Anterior cingulate cortex (tissue), 58 donors: ENCODE results near the gene NEK11.
A peak's percentile ranks its signal among the peaks of the same experiment; 100 is the strongest.
"Not testable (repeated sequence)": the region's sequence is repeated elsewhere in the genome, so short reads cannot be mapped to it uniquely, and the experiment has no call there.

Experiments used
- DNase-seq, 58 donors: peaks; one replicate each; lab custom pipeline; 2025; lab: John Stamatoyannopoulos, UW

Gene NEK11

DNA sequence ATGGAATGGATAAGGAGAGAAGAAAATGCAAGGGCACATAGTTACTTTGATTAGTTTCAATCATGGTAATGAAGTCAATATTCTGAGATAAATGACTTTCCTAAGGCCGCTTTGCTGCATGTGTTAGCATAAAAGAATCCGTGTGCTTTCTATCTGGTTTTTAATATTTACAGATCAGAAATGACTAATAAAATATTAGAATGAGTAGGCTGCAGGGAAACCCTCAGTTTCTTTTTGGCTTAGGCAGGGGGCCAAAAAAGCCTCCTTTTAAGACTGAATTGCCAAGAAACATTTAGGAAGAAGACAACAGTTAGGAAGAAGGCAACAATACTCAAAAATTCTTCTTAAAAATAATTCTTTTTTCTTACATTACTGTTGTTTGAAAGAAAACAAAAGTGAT is 11.6 kb downstream of the NEK11 start:
- DNase-seq: no peak

DNA sequence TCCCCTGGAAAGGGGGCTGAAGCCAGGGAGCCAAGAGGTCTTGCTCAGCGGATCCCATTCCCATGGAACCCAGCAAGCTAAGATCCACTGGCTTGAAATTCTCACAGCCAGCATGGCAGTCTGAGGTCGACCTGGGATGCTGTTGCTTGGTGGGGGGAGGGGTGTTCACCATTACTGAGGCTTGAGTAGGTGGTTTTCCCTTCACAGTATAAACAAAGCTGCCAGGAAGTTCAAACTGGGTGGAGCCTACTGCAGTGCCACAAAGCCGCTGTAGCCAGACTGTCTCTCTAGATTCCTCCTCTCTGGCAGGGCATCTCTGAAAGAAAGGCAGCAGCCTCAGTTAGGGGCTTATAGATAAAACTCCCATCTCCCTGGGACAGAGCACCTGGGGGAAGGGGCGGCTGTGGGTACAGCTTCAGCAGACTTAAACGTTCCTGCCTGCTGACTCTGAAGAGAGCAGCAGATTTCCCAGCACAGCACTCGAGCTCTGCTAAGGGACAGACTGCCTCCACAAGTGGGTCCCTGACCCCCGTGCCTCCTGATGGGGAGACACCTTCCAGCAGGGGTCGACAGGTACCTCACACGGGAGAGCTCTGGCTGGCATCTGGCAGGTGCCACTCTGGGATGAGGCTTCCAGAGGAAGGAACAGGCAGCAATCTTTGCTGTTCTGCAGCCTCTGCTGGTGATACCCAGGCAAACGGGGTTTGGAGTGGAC is 15.8 kb downstream of the NEK11 start:
- not testable (repeated sequence) for DNase-seq

DNA sequence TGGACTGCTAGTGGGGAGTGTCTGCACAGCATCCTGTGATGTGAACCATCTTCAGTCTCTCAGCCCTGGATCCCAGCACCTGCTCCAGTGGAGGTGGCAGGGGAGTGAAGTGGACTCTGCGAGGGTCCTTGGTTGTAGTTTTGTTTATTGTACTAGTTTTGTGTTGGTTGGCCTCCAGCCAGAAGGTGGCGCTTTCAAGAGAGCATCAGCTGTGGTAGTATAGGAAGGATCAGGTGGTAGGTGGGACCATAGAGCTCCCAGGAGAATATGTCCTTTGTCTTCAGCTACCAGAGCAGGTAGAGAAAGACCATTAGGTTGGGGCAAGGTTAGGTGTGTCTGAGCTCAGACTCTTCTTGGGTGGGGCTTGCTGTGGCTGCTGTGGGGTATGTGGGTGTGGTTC is 20.9 kb downstream of the NEK11 start:
- DNase-seq: no peak

DNA sequence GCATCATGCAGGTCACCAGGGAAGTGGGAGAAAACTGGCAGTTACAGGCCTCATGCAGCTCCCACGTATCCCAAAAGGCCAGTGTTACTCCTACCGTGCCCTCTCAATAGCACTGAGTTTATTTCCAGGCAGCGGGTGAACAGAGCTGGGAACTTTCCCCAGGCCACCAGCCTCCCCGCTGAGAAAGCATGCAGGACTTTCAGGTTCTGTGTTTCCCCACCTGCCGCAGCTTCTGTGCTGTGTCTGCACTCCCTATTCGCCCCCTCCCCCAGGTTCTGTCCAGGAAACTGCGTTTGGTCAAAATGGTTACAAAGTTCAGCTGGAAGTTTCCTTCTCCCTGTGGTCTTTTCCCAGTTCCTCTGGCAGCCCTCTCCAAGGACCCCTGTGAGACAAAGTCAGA is 21.4 kb downstream of the NEK11 start:
- DNase-seq: no peak

DNA sequence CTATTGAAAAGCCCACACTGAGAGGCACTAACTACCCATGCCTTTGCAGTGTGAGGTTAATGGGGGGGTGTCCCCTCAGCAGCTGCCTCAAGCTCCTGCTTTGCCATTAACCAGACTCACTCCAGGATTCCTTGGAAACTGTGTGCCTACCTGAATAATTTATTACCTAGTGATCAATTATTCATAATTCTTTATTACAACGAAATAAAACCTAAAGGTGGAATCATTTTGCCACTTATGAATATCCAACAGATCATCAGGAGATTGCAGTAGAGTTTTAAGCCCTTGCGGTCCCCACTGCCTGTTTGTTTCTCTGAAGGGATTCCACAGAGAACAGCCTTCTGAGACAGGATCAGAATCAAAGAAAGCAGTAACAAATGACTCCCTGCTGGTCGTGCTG is 23.3 kb downstream of the NEK11 start:
- no peak for DNase-seq

DNA sequence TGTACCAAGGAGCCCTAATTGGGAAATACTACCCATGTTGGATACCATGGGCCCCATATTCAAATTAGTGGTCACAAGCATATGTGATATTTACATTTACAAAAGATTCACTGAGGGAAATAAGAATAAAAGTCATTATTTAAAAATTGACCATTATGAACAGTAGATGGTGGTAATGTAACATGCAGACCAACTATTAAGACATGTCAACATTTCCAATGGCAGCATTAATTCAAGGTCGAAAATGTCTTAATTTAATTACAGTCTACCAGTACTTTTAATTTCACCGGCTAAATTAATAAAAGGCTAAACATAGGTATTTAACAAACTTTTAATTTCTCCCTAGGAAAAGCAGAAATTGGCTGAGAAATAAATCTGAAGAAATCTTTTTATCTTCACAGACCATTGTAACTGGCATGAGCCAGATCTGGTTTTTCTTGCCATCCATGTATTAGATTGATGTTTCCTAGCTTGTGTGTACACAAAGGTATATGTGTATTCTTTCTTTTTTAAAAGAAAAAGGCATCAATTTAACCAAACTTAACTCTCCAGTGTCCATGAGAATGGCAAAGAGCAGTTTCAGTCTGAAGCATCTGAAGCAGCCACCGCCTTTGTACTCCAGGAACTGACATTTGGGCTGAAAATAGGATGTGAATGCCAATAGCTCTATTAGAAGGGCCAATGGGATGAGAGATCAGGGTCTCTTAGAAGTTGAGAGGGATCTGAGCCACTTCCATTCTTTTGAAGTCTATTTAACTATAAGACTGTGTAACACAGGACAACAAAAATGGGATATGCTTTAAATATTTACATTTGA is 26.6 kb downstream of the NEK11 start:
- no peak for DNase-seq

DNA sequence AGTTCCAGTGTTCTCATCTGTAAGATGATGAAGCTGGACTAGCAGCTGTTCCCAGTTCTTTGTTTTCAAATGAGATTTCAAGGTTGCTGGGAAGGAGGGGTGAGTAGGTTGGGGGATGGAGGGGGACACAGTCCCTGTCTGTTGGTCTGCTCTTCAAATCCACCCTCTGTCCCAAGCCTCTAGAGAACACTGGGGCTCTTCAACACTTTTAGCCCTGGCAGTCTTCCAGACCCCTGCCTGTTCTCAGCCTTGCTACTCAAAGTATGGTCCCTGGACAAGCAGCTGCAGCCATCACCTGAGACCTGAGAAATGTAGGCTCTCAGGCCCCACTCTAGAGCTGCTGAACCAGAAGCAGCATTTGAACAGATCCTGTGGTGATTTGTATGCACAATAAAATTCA is 41.3 kb downstream of the NEK11 start:
- DNase-seq: peak in 1 of 58 donors; percentile 3

DNA sequence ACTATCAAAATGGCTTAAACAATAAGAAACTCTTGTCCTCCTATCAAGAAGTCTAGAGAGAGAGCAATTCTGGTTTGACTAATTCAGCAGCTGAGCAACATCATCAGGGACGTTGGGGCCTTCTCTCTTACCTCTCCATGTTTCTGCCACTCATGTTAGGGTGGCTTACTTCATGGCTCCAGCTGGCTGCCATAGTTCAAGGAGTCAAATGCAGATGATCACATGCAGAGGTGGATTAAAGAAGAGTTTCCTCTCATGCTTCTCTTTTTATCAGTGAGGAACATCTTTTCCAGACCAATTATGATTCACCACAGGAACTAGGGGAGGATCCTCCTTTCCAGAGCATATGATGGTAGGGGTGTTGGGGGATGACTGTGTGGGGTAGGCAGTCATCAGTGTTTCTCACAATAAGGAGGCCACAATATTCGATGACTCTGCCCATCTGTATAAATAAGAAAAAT is 45.5 kb downstream of the NEK11 start:
- DNase-seq: no peak

DNA sequence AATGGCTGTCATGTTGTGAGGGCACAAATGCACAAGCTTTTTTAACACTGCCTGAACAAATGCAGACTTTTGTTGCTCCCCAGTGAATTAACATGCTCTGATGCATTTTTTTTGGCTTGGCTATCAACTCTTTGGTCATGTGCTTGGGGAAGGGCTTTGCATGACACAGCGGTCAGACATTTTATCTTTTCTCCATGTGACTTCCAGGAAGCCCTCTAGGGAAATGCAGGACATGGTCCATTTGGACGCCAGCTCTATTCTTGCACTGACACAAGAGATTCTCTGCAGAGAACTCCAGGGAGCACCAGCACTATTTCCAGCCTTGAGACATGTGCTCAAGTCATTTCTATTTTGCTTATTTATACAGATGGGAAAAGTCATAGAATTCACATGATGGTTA is 46.2 kb downstream of the NEK11 start:
- DNase-seq: no peak

DNA sequence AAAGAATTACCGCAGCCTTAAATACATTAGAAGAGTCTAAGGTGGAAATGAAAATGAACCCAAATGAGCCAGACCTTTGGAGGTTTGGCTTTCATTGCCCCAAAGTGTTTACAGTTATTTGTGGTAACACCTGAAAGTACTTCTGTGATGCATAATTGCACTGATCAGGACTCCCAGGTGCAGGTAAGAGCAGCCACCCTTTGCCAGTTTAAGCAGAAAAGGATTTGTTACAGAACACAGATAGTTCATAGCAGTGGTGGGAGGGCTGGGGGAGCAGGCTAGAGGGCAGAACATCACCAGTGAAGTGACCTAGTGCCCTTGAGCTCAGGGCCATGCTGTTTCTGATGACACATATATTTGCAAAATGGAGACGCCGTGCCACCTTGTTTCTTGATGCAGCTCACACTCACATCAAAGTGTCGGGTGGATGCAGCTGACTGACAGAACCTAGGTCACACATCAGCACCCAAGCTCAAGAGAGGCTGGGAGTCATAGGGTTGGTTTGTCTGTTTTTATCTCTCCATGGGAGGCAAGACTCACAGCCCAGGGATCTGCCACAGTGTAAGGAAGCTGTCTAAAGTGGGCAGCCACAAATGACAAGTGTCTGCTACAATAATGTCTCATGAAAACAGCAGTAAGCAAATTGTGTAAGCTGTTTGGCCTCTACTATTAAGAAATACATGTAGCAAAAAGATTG is 49.1 kb downstream of the NEK11 start:
- DNase-seq: no peak

DNA sequence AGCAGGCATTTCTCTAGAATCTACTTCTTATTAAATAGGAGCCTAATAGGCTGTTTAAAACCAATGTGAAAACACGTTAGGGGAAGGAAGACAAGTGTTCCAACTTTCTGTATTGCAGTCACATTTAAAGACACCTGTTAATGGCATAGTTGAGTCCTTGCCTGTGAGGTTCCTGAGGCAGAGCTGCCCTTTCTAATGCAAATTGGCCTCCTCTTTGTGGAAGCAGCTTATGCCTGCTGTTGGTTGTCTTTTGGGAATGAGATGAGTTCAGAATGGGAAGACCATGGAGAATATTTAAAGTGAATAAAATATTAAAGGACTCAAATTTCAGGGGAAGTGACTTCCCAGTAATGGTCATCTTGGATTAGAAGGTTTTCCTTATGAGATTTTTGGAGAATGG is 51.2 kb downstream of the NEK11 start:
- no peak for DNase-seq

DNA sequence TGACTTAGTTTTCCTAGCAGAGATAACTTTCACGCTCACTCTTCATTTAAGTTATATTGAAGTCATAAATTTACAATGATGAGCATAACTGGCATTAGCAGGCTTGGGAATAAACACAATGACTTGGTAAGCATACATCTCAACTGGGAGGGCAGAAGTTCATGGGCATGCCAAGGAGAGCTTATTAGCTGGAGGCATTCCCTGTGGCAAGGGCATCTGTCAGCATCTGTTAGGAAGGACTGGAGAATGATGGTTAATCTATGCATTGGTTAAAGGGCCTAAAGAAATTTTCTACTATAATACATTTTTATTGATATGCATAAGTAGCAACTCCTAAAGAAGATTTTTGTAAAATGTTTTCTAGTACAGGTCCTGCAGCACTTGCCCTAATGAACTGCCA is 52.4 kb downstream of the NEK11 start:
- DNase-seq: no peak

DNA sequence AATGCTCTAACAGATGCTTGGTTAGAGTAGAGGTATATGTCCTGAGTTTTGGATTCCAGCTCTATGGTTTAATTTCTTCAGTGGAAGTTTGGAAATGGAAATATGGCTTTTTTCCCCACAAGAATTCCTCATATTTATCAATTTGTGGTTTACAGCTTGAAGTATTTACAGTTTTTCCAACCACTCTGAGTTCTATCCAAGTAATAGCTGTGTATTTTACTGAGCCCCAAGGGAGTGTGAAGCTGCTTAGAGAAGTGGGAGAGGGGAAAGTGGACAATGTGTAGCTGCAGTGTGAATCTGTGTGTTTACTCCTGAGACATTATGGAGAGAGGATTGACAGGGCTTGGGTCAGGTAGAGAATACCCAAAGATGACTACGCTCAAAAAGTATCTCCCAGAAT is 54.5 kb downstream of the NEK11 start:
- DNase-seq: no peak

DNA sequence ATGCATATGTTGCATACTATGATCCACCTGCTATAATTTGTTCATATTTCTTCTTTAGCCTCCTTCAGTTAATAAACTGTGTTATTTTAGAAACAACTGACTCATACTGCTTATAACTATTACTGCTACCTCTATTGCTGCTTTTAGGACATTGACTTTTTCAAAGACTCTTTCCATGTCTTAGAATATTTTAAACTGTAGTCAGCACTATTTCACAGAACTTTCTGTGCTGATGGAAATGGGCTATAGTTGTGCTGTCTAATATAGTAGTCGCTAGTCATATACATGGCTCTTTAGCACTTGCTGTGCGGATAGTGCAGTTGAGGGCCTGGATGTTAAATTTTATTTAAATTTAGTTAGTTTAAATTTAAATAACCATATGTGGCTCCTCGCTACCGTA is 55.6 kb downstream of the NEK11 start:
- no peak for DNase-seq

DNA sequence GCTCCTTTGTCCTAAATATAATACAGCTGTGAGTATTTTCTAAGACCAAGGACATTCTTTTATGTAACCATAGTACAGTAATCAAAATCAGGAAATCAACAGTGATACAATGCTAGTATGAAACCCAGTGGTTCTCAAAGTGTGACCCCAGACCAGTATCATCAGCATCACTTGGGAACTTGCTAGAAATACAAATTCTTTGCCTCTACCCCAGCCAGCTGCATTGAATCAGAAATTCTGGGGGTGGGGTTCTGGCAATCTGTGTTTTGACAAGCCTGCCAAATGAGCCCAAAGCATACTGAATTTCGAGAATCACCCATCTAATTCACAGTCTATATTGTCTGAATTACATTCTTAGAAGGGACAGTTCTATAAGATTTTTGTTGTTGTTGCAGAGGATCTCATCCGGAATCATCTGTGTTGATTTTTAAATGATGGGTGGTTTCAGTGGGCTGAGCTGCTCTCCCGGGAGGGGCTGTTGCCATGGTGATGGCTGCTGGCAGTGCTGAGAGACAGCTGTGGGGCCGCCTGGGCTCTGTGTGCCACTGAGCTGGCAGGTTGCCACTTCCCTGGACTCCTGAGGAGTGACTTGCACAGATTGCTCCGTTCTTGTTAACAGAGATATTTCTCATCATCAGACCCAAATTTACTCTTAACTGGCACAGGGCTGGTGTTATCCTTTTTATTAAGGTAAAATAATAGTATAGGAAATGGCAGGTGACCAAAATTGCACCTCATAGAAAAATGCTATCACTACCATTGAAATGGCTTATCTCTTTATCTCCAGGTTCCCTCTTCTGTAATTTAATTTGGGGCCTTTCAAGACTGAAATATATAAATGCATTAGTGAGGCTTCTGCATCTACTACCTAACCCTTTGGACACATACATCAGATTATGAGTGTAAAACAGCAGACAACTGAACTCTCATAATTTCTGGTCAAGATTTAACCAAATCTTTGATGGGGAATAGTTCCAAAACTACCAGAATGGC is 56.5 kb downstream of the NEK11 start:
- peak; percentile 26 to 98 (median 86) for DNase-seq

DNA sequence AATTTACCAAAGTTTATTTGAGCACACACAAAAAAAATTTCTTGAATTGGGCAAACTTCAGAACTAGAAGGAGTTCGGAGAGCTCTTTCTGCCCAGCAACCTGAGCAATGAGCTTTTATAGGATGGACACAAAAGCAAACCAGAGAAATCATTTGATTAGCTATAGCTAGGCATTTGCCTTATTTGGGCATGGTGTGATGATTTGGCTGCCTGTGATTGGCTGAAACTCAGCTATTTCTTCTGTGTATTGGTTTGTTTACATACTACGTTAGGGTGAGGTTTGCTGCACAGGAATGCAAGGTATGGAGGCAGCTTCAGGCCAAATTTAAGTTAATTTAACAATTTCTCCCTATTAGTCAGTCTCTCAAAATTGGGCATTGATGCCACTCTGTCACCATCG is 65.1 kb downstream of the NEK11 start:
- no peak for DNase-seq

DNA sequence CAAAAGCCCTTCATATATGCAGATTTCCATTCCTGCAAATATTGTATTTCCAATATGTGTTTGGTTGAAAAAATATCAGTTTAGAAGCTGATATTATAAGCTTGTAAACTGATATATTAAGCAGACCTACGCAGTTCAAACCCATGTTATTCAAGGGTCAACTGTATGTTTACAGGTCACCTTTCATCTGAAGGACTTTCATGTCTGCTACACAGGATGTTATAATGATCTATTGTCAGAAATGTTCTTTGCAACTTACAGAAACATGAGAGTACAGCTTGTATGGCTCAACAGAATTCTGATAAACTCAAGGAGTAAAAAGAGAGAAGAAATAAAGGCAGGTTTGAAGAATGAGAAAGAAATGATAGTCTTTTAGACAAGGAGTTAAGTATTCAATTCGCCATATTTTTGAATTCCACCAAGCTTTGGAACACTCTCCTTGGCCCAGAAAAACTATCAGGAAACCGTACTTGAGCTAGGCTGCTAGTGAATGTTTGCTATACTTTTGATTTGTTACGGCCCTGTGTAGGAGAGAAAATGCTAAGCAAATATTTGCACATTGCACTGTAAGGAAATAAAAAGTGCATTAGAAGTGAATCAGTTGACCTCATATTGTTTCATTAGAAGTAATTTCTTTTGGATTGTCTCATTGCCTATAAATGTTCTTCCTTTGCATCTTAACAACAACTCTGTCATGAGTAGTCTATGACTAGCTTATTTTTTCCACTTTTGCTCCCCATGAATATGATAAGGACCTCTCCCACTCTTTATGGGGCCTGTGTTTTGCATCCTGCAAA is 81.2 kb downstream of the NEK11 start:
- DNase-seq: no peak

DNA sequence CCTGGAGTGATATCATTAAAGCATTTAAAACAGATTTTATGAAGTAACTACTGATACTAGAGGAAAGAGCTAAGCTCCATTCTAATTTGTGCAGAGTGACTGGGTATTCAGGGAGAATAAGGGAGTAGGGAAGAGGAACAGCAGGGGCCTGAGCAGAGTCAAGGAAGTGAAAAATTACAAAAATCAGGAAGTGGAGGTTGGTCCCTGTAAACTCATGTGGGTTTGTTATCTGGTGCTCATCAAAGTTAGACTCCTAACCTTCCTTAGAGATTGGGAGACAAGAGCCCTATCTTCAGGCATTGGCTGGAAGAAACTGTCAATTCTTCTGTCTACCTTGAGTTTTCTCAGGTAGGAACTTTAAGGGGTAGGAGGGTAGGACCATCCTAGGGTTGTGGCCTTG is 82.5 kb downstream of the NEK11 start:
- no peak for DNase-seq

DNA sequence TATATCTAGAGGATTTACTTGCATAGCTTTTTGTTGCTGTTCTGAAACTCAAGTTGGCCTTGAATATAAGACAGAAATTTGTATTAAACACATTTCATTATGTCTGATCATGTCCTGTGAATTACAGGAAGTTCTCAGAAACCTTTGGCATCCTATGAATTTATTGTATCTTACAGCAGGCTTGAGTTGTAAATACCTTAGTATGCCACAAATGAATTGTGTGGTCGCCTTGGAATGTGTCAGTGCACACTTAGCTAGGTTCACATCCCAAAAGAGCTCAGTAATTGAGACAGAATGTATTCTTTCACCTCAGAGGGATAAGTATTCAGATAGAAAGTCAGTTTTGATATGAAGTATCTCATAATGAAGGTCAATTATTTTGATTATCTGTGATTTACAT is 83.4 kb downstream of the NEK11 start:
- DNase-seq: no peak
